GM21717 (cell line): ENCODE results near the gene CDH22.

ENCODE experiments used
- ATAC-seq: cut with Tn5 transposase; IDR thresholded peaks from one replicate; pipeline ENCODE4 v1.9.1; 2021; ENCODE audit warnings: mild to moderate bottlenecking, moderate library complexity; ENCODE audit not compliant: unreplicated experiment

Gene CDH22

GRCh38 chr20:46152824-46153586, 155.3 kb downstream of the CDH22 start:
- no peak for ATAC-seq

- no peak for ATAC-seq
These were observed 156.4 kb downstream of the CDH22 start for GRCh38 chr20:46151936-46152335.

- no peak for ATAC-seq
These were observed 157.4 kb downstream of the CDH22 start for GRCh38 chr20:46150943-46151342.

- no peak for ATAC-seq
These were observed 159.7 kb downstream of the CDH22 start for GRCh38 chr20:46148313-46149208.

- no peak for ATAC-seq
These were observed 162.6 kb downstream of the CDH22 start for GRCh38 chr20:46145713-46146112.

GRCh38 chr20:46144432-46145025, 163.8 kb downstream of the CDH22 start:
- no peak for ATAC-seq

GRCh38 chr20:46142124-46142523, 166.2 kb downstream of the CDH22 start:
- no peak for ATAC-seq

- ATAC-seq: no peak
These were observed 168.3 kb downstream of the CDH22 start for GRCh38 chr20:46139908-46140482.

- ATAC-seq: no peak
These were observed 168.9 kb downstream of the CDH22 start for GRCh38 chr20:46139266-46139889.

GRCh38 chr20:46137816-46138215, 170.5 kb downstream of the CDH22 start:
- no peak for ATAC-seq

GRCh38 chr20:46135856-46136633, 172.3 kb downstream of the CDH22 start:
- ATAC-seq: no peak

- no peak for ATAC-seq
These were observed 173.6 kb downstream of the CDH22 start for GRCh38 chr20:46134716-46135115.

GRCh38 chr20:46133886-46134654, 174.2 kb downstream of the CDH22 start:
- ATAC-seq: no peak

GRCh38 chr20:46132705-46133120, 175.6 kb downstream of the CDH22 start:
- no peak for ATAC-seq

- ATAC-seq: no peak
These were observed 176.9 kb downstream of the CDH22 start for GRCh38 chr20:46131396-46131795.

GRCh38 chr20:46130534-46130933, 177.8 kb downstream of the CDH22 start:
- ATAC-seq: no peak

- ATAC-seq: no peak
These were observed 178.3 kb downstream of the CDH22 start for GRCh38 chr20:46129955-46130481.

- no peak for ATAC-seq
These were observed 179.8 kb downstream of the CDH22 start for GRCh38 chr20:46128310-46129151.
